Right kidney (tissue), 1 donor: ENCODE results near the gene DNAH9.

Experiments used
- DNase-seq: peaks from one replicate; pipeline ENCODE4 v3.0.0-alpha.2; 2016

The DNAH9 gene

DNA sequence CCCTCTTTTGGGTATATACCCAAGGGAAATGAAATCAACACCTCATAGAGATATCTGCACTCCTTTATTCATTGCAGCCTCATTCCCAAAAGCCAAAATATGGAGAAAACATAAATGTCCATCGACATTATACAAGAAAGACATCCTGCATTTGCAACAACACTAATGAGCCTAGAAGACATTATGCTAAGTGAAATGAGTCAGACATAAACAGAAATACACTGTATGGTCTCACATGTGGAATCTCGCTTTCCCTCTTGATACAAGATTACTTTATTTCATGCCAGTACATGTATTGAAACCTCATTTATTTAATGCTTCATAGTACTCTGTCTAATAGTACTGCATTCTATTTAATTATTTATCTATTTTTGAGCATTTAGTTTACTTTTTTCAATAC is 241.8 kb downstream of the DNAH9 start:
- DNase-seq: no peak

DNA sequence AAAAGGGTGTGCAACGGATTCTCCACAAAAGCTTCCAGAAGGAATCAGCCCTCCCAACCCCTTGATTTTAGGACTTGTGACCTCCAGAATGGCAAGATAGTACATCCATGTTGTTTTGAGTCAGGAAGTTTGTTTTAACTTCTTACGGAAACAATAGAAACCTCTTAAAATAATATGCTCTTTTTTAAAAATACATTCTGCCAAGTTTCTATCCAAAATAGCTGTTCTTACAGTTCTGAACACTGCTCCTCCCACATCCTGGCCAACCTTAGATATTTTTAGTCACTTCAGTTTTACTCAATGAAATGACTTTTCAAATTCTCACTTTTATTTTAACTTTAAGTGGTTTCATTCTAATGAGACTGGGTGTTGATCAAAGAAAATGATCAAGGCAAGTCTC is 242.6 kb downstream of the DNAH9 start:
- DNase-seq: no peak

DNA sequence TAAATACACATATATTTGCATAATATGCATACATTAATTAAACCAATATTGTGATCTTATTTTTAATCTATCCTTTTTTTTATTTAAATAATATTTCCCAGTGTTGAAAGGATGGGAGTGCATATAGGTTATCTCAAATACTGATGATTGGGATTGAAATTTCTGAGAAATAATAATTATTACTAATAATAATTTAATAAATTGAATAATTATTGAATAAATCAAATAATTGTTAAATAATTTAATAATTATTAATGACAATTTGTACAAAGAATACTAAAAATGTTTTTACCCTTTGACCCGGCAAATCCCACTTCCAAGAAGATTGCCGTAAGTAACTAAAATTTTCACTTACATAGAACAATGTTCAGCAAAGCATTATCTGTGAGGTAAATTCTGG is 250.1 kb downstream of the DNAH9 start:
- no peak for DNase-seq

DNA sequence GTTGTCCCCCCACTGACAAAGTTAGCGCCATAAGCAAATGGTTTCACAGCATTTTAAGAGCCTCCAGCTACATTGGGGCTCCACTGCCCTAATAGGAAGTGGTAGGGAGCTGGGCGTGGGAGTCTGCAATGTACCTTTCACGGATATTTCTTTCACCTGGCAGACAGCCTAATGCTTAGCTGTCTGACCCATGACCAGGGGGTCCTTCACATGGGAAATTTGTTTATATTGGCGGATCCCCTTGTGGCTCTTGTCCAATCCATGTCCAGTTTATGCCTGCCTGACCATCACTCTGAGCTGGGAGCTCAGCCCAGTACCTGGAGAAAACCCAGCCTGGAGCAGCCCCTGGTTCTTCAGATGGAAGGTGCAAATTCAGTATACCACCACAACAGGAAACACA is 254.0 kb downstream of the DNAH9 start:
- DNase-seq: no peak

DNA sequence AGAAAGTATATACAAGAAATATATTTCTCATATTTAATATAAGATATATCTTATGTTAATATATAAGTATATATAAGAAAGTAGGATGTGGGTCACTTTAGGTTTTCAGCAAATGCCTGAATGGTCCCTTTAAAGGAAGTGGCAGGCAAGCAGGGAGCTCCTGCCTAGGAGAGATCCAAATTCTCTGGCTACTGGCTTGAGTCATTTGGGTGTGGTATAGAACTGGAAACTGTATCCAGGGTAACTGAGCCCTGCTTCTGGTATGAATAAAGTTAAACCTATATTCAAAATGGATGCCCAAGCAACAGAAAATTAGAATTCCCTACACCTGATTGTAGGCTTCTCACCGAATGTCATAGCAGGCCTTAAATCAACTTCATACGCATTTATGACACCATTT is 254.6 kb downstream of the DNAH9 start:
- DNase-seq: no peak

DNA sequence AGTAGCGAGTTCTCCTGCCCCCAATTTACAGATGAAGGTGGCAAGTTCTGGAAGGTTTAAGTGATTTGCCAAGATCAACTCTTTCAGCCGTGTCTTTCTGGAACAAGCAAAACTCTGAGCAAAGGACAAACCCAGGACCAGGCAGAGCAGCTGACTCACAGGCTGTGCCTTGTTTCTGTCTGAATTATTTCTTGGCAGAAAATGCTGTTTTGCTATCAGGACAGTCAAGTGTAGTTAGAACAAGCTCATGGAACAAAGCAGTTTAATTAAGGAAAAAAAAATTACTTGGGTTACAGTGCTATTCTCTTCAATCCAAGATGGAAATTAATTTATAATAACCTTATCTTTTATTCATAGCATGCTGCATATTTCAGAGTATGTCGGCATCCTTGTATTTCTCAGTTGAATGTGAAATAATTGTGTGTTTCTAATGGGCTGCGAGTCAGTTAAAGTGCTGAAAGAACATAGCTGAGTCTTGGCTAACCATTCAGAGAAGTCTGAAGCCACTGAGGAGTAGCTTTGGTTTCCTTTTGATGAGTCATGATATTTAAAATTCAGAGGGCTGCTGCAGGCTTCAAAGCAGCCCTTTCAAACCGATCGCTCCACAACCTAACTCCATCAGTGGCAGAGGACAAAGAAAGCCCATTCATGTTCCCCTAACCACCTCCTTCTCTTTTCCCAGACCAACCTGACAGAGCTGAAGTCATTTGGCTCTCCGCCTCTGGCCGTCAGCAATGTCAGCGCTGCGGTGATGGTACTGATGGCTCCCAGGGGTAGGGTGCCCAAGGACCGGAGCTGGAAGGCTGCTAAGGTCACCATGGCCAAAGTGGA is 255.3 kb downstream of the DNAH9 start:
- DNase-seq: no peak

DNA sequence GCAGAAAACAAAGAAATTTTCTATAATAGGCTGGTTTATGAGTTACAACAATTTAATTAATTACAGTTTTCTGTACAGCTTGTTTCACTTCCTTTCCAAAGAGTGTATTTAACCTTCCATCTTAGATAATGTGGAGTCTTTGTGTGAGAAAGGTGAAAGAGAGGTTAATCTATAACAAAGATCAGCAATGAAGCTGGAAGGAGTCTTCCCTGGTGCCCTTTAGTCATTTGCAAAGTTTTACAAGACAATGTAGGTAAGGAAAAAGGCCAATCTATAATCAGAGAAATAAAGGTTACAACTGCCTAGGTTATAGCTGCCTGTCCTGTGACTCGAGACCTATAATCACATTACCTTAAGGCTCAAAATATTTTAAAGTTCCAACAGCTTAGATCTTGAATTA is 257.0 kb downstream of the DNAH9 start:
- DNase-seq: no peak

DNA sequence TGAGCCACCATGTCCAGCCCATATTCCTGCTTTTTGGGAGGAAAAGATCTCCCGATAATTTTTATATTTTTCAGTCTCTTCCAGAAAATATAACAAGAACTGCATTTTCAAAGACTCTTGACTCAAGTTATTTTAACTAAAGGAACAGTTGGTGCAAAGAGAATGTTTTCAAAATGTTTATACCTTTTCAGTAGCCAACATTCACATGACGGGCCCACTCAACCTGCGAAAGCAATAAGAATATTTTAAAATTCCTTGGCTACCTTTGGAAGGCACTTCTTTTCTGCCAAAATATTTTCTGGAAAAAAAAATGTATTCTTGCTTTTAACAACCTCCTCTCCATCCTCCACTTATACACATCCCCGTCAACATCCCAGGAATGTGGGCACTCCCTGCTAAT is 258.7 kb downstream of the DNAH9 start:
- DNase-seq: no peak

DNA sequence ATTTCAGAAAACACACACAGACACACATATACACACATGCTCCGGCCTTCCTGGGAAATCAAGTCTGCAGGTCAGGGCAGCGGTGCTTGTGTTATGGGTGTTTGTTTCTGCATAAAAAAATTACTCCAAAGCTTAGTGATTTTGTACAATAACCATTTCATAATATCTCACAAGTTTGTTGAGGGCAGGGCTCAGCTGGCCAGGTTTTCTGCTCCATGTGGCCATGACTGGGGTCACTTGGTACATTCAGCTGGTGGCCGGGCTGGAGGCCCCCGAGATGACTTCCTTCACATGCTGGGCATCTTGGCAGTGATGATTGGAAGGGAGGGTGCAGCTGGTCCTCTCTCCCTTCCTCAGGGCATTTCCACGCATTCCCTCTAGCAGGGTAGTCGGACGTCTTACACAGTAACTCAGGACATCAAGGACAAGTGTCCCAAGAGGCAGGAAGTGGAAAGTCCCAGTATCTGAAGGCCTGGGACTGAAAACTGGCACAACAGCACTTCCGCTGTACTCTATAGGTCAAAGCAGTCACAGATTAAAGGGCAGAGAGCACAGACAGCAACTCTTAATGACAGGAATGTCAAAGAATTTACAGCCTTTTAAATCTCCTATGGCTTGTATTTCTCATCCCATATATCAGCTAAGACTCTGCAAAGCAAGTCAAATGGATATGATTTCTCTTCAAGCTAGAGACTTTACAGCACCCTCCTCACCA is 271.6 kb downstream of the DNAH9 start:
- DNase-seq: no peak

DNA sequence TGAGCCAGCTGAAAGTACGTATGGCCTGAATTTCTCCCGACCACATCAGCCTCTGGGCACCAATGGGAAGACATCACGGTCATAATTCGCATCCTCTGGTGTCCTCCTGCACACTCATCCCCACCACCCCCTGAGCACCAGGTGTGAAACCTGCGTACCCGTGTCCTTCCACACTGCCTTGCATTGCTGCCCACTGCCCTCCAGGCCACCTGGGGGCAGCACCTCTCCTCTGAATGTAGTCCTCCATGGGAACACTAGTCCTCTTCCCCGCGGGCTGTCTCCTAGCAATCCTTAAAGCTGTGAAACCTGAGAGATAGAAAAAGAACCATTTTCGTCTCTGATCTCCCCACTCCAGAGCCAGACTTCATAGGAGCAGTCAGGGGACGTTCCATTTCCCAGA is 273.5 kb downstream of the DNAH9 start:
- DNase-seq: no peak

DNA sequence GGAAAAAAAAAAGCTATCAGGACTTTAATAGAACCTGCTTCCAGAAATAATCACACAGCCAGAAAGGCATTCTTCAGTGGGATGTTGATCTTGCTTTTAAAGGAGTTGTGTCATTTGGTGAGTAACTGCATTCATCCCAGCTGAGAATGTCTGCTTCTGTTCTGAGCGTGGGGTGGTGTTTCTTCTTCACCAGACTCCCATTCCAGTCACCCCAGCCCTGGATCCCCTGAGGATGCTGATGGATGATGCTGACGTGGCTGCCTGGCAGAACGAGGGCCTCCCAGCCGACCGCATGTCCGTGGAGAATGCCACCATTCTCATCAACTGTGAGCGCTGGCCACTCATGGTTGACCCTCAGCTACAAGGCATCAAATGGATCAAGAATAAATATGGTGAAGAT is 276.5 kb downstream of the DNAH9 start:
- DNase-seq: no peak

DNA sequence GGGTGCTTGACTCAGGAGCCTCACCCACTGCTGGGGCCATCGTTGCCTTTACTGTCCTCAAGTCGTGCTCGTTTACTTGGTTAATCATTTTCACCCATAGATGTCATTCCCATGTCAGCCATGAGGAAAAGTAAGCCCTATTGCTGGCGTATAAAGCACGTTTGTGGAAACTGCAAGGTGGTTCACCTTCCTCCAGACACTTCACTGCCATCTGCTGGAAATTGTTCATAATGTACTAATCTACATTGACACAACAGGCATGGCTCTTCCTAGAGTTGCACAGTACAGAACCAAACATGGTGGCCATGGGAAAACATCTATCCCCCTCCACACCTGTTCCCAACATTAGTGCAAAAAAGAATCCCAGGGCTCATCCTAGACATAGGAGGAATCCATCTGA is 282.4 kb downstream of the DNAH9 start:
- no peak for DNase-seq

DNA sequence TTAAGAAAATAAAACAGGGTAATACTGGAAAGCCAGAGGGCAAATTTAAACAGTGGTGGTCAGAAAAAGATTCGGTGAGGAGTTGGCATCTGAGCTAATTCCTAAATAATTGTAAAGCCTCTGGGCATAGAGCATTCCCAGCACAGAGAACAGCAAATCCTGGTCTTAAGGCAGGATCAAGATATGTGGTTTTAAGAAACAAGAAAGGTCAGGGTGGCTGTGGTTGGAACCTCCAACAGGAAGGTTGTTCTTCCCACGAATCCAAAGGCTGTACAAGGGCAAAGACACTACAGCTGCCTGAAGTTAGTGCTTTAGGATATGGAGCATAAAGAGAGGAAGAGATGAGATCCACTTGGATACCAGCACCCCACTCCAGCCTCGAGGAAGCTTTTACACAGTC is 284.4 kb downstream of the DNAH9 start:
- no peak for DNase-seq

DNA sequence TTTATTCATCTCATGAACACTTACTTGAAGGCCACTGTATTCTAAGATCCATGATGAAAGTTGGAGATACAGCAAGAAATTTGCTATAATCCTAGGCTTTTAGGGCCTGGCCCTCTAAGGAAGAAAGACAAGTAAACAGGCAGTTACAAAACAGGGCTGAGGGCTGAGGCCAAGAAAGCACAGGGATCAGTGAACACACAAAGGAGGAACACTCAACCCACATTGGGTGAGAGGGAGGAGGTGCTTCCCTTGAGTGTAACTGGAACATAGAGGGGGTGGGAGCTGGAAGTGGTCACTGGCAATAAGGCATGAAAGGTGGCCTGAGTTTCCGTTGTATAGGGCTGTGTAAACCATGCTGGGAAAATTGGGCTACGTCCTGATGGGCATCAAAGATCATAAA is 286.8 kb downstream of the DNAH9 start:
- DNase-seq: no peak

DNA sequence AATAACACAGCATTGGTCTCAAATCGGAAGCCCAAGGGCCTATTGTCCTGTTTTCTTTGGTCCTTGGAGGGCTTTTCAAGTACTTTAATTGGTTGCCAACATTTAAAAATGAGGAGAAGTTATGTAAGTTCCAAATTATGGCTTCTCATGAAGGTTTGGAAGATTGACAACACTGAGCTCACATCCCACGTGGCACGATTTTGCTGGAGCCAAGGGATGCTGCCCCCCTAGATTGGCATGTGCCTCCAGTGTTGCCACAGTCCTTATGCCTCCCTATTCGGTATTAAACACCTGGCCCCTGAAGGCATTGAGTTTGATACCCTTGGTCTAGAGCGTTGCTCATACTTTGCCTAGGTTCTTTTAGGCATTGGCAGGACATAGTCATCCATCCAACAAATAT is 291.0 kb downstream of the DNAH9 start:
- DNase-seq: no peak

DNA sequence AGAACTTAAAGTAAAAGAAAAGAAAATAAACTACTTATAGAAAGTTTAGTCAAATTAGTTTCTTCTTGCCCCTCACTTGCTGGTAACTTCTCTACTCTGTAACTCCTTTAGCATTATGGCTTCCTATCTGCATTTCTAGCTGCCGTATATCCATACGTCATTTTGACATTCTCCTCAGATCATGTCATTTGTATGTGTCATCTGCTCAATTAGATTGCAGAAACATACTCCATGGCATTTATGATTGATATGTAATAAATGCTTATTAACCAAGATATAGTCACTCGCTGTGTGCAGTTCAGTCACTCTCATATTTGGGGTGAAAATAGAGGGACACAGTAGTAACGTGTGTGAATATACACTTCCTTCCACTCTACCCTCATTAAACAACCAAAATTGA is 295.6 kb downstream of the DNAH9 start:
- no peak for DNase-seq

DNA sequence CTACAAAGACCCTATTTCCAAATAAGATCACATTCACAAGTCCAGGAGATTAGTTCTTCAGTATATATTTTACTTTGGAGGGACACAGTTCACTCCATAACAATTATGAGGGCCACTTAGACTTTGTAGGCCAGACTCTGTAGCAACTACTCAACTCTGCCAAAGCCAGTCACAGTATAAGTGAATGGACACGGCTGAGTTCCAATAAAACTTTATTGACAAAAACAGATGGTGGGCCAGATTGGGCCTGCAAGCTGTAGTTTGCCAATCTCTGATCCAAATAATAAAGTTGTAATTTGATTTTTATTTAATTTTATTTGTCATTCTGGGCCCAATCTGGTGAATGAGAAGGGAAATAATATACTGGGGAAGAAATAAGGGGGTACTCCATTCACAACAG is 297.9 kb downstream of the DNAH9 start:
- no peak for DNase-seq

DNA sequence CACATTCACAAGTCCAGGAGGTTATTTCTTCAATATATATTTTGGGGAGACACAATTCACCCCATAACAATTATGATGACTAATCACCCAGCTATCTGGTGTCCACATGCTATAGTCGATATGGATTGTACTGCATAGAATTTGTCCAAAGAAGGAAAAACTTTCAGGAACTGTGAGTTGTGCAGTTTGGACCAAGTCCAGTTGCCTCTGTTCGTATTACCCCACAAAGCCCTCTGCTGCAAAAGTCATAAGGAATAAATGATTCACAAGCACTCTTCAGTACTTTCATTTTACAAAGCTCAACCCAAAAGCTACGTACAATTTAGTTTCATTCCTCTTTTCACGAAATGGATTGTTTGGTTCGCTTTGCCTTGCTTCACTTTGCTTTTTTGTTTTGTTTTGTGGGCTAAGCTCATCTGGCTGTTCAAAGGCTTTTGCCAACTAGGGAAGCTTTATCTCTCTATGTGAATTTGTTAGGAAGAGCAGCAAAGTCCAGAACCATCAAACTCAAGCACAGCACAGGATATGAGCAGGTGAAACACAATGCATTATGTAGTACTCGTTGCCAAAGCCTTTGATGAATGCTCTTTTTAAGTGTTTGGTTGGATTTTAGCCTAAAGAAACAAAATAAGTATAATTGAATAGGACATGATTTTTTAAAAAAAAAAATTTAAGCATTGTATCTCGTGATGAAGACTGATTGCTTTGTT is 300.4 kb downstream of the DNAH9 start:
- no peak for DNase-seq

DNA sequence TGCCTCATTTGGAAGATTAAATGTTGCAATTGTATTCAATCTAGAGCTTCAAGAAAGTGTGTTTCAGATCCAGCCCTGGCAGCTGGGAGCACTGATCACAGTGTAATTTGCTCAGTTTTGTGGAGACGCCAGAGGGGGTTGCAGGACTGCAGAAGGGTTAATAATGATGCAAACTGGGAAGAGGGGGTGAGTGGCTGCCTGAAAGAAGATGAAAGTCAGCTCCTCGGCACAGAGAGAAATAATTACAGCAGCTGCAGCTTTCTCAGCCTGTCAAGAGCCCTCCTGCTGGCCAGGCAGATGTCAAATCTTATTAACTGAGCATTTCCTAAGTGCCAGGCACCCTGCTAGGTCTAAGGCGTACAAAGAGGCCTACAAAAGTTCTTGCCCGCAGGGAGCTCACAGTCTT is 301.3 kb downstream of the DNAH9 start:
- no peak for DNase-seq

DNA sequence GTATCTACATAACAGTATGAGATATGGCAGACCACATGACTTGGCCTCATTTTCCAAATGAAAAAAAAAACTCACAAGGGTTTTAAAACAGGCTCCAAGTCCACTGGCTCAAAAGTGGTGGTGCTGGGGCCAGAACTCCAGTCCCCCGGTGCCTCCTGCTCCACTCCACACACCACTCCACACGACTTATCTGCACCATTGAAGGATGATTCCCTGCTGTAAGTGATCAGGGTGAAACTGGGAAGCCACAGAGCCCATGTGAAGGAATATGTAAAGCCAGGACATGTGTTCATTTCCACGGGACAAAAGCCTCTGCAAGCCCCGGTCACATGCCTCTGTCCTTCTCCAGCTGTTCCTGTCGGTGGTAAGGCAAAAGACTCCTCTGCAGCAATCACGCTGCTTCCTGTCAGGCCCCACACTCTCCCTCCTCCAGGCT is 301.8 kb downstream of the DNAH9 start:
- DNase-seq: no peak

DNA sequence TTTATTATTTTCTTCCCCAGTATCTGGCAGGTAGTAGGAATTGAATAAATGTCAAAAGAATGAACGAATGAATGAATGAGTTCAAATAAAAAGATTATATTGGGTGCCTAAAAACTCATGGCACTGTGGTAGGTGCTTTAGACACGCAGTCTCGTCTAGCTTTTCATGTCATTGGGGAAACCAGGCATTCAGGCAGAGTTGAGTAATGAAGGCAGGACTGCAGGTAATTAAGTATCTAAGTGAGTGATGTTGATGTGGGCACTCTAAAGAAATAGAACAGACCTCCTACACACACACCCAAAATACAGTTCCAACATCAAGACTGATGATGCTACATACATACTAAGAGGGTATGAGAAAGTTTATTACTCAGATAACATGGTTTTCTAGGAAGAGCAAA is 302.4 kb downstream of the DNAH9 start:
- no peak for DNase-seq

DNA sequence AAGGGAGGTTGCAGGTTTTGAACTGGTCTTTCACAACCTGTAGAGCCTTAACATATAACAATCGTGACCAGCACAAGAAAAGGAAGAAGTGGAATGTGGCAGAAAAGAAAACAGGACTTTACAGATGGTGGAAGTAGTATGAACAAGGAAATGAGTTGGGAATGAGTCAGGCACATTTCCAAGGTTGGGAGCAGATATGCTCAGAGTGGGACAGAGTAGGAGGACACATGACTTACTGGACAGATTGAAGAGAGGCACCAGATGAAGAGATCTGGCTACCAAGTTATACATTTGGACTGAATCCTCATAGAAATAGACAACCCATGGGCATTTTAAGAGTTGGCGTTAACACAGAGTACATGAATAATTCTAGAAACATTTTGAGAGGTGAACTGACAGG is 303.7 kb downstream of the DNAH9 start:
- DNase-seq: no peak

DNA sequence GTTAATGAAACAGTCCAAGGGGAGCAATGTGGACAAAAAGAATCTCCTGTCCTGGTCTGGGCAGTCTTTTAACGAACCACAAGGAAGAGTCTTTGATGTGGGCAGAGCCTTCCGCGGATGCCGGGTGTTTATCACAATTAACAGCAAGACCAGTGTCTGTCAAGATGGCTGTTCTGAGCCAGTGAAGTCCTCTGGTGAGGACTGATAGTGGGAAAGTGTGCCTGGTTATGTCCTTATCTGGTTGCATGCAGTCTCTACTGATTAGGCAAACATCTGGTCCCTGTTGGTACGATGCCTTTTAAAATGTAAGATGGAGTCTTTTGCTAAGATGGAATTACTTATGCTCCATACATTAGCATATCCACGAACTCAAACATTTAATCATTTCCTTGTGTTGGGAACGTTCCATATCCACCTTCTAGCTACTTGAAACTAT is 310.5 kb downstream of the DNAH9 start:
- DNase-seq: no peak
